ENCODE data around the gene REEP1.

REEP1 gene

GRCh38 chr2:86337244-86337835, at the start of gene REEP1:
Gene REEP1, minus strand, starts transcription at chr2:86337626. Its CDS starts 116 bp downstream, at chr2:86337510.
- Histone ChIP-seq H3K9me3 (ENCODE audit: severe bottlenecking) (peaks cover 3% of the 10 kb centered on the region), H3K27ac (ENCODE audit: poor library complexity, severe bottlenecking) (no peak within 1 kb of the TSS), H3K36me3 (ENCODE audit: low read depth) (no peaks in the 10 kb centered on the region), H3K27me3 (ENCODE audit: insufficient read depth, poor library complexity, severe bottlenecking) (peaks cover 58% of the 10 kb centered on the region), H3K4me1 (ENCODE audit: insufficient read depth, poor library complexity, severe bottlenecking) (no peaks in the 10 kb centered on the region), H3K4me3 (ENCODE audit: severe bottlenecking) (peak within 1 kb of the TSS; percentile 34)
- DNase-seq (ENCODE audit: low spot score) (no peak), ATAC-seq (ENCODE audit: low read depth) (peak; percentile 73)
- TF ChIP-seq CTCF (IDR thresholded peaks at IDR 0.05; ENCODE audit: poor library complexity, severe bottlenecking), result no peak

- no peak for ATAC-seq (ENCODE audit: low read depth)
- H3K9me3 ChIP-seq (ENCODE audit: severe bottlenecking), result no peaks in the 10 kb centered on the region
- no peaks in the 10 kb centered on the region for H3K36me3 ChIP-seq (ENCODE audit: low read depth)
- no peak overlapping the region for H3K27ac ChIP-seq (ENCODE audit: poor library complexity, severe bottlenecking)
- H3K27me3 ChIP-seq (ENCODE audit: insufficient read depth, poor library complexity, severe bottlenecking), result no peaks in the 10 kb centered on the region
- no peak for DNase-seq (ENCODE audit: low spot score)
- no peaks in the 10 kb centered on the region for H3K4me1 ChIP-seq (ENCODE audit: insufficient read depth, poor library complexity, severe bottlenecking)
- no peak for TF ChIP-seq CTCF (IDR thresholded peaks at IDR 0.05; ENCODE audit: poor library complexity, severe bottlenecking)
- H3K4me3 ChIP-seq (ENCODE audit: severe bottlenecking), result no peak overlapping the region
Measured at GRCh38 chr2:86383844-86384243, 46.4 kb upstream of the REEP1 start.

GRCh38 chr2:86382698-86383097, 45.3 kb upstream of the REEP1 start:
- H3K4me3 ChIP-seq (ENCODE audit: severe bottlenecking), result no peak overlapping the region
- TF ChIP-seq CTCF (IDR thresholded peaks at IDR 0.05; ENCODE audit: poor library complexity, severe bottlenecking), result no peak
- H3K36me3 ChIP-seq (ENCODE audit: low read depth), result no peaks in the 10 kb centered on the region
- H3K4me1 ChIP-seq (ENCODE audit: insufficient read depth, poor library complexity, severe bottlenecking), result no peaks in the 10 kb centered on the region
- no peaks in the 10 kb centered on the region for H3K27me3 ChIP-seq (ENCODE audit: insufficient read depth, poor library complexity, severe bottlenecking)
- ATAC-seq (ENCODE audit: low read depth), result no peak
- H3K9me3 ChIP-seq (ENCODE audit: severe bottlenecking), result no peaks in the 10 kb centered on the region
- no peak overlapping the region for H3K27ac ChIP-seq (ENCODE audit: poor library complexity, severe bottlenecking)
- no peak for DNase-seq (ENCODE audit: low spot score)

- no peak for DNase-seq (ENCODE audit: low spot score)
- Histone ChIP-seq H3K27me3 (ENCODE audit: insufficient read depth, poor library complexity, severe bottlenecking) (no peaks in the 10 kb centered on the region), H3K9me3 (ENCODE audit: severe bottlenecking) (no peaks in the 10 kb centered on the region), H3K27ac (ENCODE audit: poor library complexity, severe bottlenecking) (no peak overlapping the region), H3K36me3 (ENCODE audit: low read depth) (no peaks in the 10 kb centered on the region), H3K4me3 (ENCODE audit: severe bottlenecking) (no peak overlapping the region), H3K4me1 (ENCODE audit: insufficient read depth, poor library complexity, severe bottlenecking) (no peaks in the 10 kb centered on the region)
- TF ChIP-seq CTCF (IDR thresholded peaks at IDR 0.05; ENCODE audit: poor library complexity, severe bottlenecking), result no peak
- ATAC-seq (ENCODE audit: low read depth), result no peak
Measured at GRCh38 chr2:86382108-86382507, 44.7 kb upstream of the REEP1 start.

- H3K27me3 ChIP-seq (ENCODE audit: insufficient read depth, poor library complexity, severe bottlenecking), result no peaks in the 10 kb centered on the region
- H3K4me1 ChIP-seq (ENCODE audit: insufficient read depth, poor library complexity, severe bottlenecking), result no peaks in the 10 kb centered on the region
- TF ChIP-seq CTCF (IDR thresholded peaks at IDR 0.05; ENCODE audit: poor library complexity, severe bottlenecking), result no peak
- H3K27ac ChIP-seq (ENCODE audit: poor library complexity, severe bottlenecking), result no peak overlapping the region
- no peaks in the 10 kb centered on the region for H3K36me3 ChIP-seq (ENCODE audit: low read depth)
- no peaks in the 10 kb centered on the region for H3K9me3 ChIP-seq (ENCODE audit: severe bottlenecking)
- no peak overlapping the region for H3K4me3 ChIP-seq (ENCODE audit: severe bottlenecking)
- ATAC-seq (ENCODE audit: low read depth) (no peak), DNase-seq (ENCODE audit: low spot score) (no peak)
Measured at GRCh38 chr2:86378469-86378868, 41.0 kb upstream of the REEP1 start.

Measured in RWPE2 (cell line).